GM19193 (cell line): Measurements from ENCODE around the gene TBXT.

Experiments
- POLR2A ChIP-seq: IDR thresholded peaks from 4 replicates; pipeline ENCODE4 v1.6.1; 2011; ENCODE audit not compliant: insufficient read depth, insufficient read length; ENCODE audit errors: extremely low read depth

TBXT gene

DNA sequence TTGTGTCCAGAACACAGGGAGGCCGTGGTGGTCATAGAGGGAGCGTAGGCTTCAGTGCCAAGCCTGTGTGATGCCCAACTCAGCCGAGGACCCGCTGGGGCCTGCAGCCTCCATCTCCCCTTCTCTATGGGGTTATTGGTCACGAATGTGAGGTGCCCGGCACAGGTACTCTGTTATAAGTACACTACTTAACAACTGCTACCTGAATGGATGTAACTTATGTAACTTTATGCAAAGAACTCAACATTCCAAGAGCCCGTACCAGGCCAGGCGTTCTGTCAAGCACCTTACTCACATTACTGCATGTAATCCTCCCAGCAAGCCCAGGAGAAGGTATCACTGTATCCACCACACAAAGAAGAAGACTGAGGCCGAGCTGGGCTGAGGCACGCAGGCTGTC lies 24.5 kb upstream of the TBXT start:
- TF ChIP-seq POLR2A: no peak

GRCh38 chr6:166179704-166180103 lies 12.1 kb upstream of the TBXT start:
- no peak for TF ChIP-seq POLR2A

DNA sequence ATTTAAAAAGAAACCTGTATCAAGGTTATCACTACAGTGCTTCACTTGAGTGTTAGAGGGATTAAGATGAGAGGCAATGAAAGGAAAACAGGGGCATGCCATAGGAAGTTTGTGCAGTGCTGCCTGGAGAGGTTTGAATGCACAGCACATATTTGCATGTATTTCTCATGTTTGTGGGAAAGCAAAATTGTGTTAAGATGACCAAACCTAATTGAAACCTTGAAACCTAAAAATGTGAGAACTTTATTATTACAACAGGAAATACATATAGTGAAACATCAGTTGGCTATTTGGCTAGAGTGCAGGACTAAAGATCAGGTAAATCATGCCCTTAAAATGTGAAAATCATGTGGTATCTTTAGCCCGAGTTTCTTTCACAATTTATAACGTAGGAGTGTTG lies 8.5 kb upstream of the TBXT start:
- TF ChIP-seq POLR2A: no peak

DNA sequence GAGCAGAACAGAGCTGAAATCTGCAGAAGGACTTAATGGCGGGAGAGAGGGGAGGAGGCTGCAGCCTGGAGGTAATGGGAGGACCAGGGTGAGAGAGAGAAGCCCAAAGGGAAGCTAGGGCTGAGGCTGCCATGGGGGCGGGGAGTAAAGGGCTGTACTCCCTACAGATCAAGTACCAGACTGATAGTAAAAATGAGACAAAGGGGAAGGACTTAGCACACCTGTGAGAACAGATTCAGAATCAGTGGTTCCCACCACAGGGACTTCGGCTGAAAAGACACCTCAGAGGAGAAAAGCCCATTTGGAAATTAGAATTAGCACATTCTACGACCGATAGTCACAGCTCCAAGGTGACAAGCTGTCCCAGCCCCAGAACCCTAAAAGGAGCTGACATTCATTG lies 6.4 kb upstream of the TBXT start:
- no peak for TF ChIP-seq POLR2A

GRCh38 chr6:166173281-166173951 lies 5.8 kb upstream of the TBXT start:
- TF ChIP-seq POLR2A: no peak

GRCh38 chr6:166172546-166172945 lies 4.9 kb upstream of the TBXT start:
- no peak for TF ChIP-seq POLR2A

- no peak for TF ChIP-seq POLR2A
Observed at GRCh38 chr6:166169549-166170421, 2.1 kb upstream of the TBXT start.

- TF ChIP-seq POLR2A: no peak
Observed at GRCh38 chr6:166168616-166169548, 1.2 kb upstream of the TBXT start.

- no peak for TF ChIP-seq POLR2A
Observed at GRCh38 chr6:166167258-166167731, 356 bp downstream of the TBXT start.

- no peak for TF ChIP-seq POLR2A
Observed at GRCh38 chr6:166166314-166167257, 1.1 kb downstream of the TBXT start.

- TF ChIP-seq POLR2A: no peak
Observed at GRCh38 chr6:166165558-166166313, 1.9 kb downstream of the TBXT start.

- no peak for TF ChIP-seq POLR2A
Observed at GRCh38 chr6:166162599-166163342, 4.9 kb downstream of the TBXT start.
